Activated CD8-positive, alpha-beta memory T cell treated with anti-CD3 and anti-CD28 coated beads, Interleukin-2, amount 50 U/mL, for 24 hours (primary cell): ENCODE measurements around the gene CMSS1.

Experiments used
- DNase-seq: peaks from one replicate; pipeline ENCODE4 v3.0.0-alpha.2; 2020; ENCODE audit errors: extremely low read depth

Gene CMSS1

DNA sequence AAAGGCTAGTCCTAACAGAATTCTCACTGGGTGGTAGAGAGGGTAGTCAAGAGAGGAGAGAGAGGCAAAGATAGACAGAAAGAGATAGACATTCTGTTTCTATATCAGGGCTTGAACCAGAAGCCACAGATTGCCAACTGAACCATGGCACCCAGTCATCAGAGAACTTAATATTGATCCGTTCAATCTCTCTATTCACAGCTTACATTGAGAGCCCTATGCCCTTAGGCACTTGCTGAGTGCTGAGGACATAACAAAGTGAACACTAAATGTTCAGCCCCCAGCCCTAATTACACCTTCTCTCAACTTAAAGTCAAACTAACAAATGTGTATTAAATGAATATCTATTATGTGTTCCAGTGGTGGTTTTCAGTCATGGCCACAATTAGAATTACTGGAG is 172.5 kb downstream of the CMSS1 start:
- DNase-seq = no peak

DNA sequence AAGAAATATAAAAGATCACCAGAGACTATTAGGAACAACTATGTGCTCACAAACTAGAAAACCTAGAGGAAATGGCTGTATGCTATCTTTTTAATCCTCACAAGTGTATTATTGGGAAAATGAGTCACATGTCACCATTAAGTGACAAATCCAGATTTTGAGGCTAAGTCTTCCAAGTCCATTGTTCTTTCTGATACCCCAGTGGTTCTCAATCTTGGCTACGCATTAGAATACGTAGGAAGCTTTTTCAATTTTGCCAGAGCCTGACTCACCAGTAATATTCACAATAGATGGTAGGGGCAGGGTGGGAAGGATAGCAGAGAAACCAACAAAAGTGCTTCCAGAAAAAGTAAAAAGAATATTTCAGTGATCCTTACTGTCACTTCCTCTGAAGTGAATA is 179.6 kb downstream of the CMSS1 start:
- no peak for DNase-seq

DNA sequence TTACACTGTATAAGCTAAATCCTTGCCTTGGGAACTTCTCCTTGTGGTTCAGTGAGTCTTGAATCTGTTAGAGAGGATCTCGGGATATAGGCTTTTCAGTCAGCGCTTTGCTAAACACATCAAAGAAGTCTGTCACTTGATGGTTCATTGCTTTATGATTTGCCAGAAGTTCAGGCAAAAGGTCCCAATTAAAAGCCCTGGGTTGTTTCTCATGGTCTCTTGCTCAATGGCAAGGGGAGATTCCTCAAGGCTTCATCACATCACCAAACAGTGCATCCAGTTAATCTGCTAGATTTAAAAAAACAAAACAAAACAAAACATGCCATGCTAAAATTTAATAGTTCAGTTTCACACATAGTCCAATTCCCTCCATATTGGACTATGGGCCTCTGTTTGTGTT is 181.9 kb downstream of the CMSS1 start:
- DNase-seq = no peak

DNA sequence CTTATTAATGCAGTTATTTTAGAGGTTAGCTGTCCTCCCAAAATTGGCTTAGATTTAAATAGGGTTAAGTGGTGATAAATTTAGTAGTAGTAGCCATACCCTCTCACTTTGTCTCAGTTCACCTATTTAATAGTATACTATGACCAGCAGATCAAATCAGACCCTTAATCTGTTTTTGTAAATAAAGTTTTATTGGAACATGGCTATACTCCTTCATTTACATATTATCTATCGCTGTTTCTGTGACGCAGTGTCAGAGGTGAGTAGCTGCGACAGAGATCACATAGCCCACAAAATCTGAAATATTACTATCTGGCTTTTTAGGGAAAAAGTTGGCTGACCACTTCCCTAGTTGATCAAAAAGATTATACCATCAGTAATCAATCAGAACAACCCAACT is 183.4 kb downstream of the CMSS1 start:
- DNase-seq = no peak

- no peak for DNase-seq
Measured at GRCh38 chr3:100001526-100002270, 184.0 kb downstream of the CMSS1 start.

DNA sequence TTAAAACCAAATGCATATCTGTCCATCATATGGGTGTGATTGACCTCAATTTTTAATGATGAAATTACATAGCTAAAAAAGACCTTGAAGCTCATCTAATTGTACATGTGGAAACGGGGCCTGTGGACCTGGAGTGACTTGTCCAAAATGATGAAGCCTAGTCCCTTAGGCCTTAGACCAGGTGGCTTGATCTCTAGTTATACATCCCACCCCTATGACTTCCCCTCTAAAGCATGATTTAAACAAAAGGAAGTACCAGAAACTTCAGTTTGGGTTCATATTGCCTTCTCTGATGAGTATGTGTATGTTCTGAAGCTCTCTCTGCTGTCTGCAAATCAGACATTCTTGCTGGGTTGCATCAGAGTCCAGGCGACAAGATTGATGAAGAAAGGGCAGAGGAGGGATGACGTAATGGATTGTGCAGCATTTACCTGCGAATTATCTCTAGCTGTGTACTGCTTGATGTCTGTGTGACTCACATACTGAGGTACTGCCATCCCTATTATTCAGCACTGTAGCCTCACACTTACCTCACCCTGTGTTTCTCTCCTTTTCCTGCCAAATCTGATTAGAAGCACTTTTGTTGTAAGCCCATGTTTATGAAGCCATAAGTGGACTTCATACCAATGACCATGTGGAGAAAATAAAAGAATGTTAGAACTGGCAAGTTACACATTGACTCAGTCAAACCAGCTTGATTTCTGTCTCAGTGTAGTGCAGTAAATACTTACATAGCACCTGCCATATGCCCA is 185.1 kb downstream of the CMSS1 start:
- DNase-seq = no peak

DNA sequence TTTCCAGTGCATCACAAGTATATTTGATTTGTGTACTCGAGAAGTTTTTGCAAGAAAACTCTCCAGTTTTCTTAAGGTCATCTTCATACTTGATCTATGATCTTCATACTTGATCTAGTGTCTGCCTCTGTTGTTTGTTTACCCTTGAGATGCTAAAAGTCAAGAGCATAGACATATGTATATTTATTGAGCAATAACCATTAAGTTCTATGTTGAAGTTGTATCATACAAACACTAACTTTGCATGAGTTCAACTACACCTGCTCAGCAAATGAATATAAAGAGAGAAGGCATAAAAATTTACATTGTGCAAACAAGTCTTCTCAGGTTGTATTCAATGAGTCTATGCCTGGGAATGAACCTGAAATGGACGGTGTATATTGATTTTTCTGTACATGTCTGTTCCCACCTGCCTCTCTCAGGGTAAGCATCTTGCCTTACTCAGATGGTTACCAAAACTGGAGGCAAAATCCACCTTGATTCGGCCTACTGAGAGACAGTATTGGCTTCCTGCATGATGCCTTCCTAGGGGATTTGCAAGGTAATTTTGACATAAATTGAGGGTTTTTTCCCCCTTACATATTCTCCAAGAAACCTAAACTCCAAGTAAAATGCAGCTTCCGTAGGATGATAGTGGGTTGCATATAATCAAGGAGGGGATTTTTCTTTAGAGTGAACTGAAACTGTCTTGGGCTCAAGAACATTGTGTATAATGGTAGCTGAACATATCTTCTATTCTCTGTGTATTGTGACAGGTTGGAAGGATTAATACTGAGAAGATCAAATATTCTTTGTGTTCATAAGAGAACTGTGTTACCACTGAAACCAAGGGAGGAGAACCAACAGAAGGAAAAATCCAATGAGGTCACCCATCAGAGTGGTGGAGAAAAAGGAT is 186.2 kb downstream of the CMSS1 start:
- DNase-seq = no peak

- DNase-seq = no peak
Measured at GRCh38 chr3:100004931-100005330, 187.3 kb downstream of the CMSS1 start.

DNA sequence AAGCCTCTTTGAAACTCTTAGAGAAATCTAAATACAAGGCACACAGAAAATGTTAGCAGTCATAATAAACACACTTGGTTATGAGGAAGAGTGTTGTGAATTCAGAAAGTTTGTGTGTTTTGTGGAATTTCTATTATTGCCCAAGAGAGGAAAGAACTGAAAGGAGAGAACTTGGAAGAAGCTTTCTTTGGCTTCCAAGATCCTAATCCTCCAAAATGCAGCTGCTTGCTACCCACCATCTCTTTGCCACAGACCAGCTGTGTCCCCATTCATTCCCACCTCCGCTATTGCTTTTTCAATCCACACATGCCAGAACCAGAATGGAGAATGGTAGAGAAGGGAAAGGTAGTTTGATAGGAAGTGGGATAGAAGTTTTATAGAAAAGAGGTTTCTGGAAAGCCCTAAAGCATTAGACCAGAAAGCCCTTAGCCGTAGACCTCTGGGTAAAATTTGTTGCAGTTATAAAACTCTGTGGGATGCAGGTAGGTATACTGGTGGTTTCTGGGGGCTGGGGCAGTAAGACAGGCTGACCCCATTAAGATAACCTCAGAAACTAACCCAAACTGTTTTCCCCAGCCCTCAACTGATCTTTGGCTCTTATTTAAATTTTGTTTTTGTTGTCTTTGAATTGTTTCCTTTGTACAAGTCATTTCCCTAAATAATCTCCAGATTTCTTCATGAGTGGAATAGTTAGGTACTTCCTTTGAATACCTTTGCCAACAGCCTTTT is 188.2 kb downstream of the CMSS1 start:
- DNase-seq = no peak

GRCh38 chr3:100006570-100007271 is 189.1 kb downstream of the CMSS1 start:
- DNase-seq = no peak

- no peak for DNase-seq
Measured at GRCh38 chr3:100007313-100007712, 189.7 kb downstream of the CMSS1 start.

DNA sequence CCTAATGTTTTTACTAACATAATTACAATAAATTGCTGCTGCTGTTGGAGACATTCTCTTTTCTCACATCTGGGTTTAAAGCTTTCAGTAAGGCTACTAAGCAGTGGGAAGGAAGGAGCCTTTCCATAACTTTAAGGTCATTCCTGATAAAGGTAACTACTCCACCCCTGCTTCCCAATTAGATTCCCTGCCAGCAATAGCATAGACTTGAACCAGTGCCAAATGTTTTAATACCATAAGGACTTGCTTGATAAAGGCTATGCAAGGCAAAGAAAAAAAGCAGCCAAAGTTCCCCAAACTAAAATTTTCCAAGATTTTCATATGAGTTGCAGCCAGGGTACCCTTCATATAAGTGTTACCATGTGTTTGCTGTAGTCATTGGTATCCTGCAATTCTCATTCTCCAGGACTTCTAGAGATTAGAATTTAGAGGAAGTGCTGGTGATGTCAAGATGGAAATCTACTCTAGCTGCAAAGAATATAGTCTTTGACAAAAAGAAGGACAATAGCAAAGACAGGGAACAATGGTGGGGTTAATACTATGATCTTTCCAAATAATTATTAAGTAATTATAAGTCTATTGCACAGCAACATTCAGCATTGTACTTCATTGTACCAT is 190.5 kb downstream of the CMSS1 start:
- no peak for DNase-seq

DNA sequence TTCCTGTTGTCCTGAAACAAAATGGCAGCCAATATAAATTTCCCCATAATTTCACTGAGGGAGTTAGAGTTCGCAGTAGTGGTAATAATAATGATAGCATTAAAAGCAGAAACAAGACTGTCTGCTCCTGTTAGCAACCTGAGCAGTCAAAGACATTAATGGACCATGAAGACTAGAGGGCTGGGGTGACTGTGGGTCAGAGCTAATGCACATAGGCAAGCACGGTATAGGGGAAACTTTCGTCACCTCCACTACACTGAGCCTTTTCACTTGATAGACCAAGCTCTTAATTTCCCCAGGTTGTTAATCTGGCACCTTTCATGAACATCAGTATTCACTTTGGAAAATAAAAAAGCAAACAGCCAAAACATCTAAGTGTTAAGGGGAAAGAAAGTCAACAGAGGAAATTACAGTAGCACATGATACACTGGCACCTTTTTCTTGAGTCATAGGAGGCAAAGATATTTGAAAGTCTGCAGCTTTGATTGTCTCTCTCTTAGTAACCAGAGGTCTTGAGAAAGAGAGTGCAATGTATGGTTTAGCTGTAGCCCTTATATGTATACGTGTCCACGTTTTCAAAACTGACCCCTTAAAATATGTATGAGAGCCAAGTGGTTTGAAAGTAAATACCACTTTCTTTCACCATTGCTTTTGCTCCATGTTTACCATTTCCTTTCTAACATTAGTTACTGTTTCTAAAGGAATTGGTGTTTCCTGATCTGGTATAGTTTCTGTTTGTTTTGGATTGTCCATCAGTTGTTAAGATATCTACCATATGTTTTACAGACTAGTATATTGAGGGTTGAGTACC is 191.8 kb downstream of the CMSS1 start:
- DNase-seq = no peak

DNA sequence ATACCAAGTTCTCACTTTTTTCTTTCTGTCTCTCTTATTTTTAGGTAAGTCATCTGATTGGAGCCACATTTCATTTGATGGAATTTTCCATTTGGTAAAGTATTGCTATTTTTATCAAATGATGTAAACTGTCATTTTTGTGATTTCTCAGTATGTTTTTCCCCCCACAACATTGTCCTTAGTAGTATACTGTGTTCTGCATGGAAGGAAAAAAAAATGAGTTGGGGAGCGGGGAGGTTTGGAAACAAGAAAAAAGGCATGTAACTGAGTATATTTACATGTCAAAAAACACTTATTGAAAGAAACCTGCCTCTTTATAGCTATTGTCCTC is 192.4 kb downstream of the CMSS1 start:
- DNase-seq = no peak

DNA sequence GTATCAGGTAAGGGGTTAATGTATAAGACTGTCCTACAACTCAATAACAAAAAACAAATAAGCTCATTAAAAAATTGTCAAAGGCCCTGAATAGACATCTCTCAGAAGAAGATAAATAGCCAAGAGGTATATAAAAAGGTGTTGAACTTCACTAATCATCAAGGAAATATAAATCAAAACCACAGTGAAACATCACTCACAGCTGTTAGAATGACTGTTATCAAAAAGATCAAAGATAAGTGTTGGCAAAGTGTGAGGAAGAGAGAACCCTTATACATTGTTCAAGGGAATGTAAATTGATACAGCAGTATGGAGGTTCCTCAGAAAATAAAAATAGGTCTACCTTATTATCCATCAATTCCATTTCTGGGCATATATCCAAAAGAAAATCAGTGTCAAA is 201.1 kb downstream of the CMSS1 start:
- DNase-seq = no peak

- DNase-seq = no peak
Measured at GRCh38 chr3:100019719-100020118, 202.1 kb downstream of the CMSS1 start.

- DNase-seq = no peak
Measured at GRCh38 chr3:100020876-100021644, 203.4 kb downstream of the CMSS1 start.

GRCh38 chr3:100022506-100022905 is 204.8 kb downstream of the CMSS1 start:
- no peak for DNase-seq

DNA sequence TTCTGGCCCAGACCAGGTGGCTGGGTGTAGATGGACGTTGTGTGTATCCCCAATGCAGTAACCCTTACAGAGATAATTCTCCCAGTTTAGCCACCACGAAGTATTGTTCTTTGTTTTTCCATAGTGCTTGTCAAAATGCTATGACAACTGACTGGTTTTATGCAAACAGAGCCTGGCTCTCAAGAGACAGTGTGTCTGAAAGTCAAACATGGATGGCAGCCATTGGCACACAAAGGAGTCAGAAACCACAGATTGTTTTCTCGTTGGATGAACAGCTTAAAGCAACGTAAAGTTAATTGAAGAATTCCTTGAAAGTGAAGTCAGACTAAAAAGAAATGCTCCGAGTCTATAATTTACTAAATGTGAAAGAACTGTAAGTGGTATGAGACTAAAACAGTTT is 205.5 kb downstream of the CMSS1 start:
- no peak for DNase-seq
